Duodenal mucosa (tissue), 2 donors: ENCODE data around the gene XG.
A peak's percentile ranks its signal among the peaks of the same experiment; 100 is the strongest.
"Not testable (repeated sequence)": the region's sequence is repeated elsewhere in the genome, so short reads cannot be mapped to it uniquely, and the experiment has no call there.

Source experiments
- H3K27ac ChIP-seq: one replicate; pipeline ENCODE4 v1.7.0; 2013; ENCODE audit warnings: low read depth, low read length
- H3K27me3 ChIP-seq, 2 donors: one replicate each; pipeline ENCODE4 v1.7.0; 2013; ENCODE audit warnings: low read length in 2 of 2, control low read depth in 1 of 2; ENCODE audit not compliant: insufficient read depth in 2 of 2, control insufficient read depth in 1 of 2
- H3K36me3 ChIP-seq, 2 donors: one replicate each; pipeline ENCODE4 v1.7.0; 2013; ENCODE audit warnings: low read length in 2 of 2, control low read depth in 1 of 2; ENCODE audit not compliant: insufficient read depth in 2 of 2, control insufficient read depth in 1 of 2
- H3K4me1 ChIP-seq, 2 donors: one replicate each; pipeline ENCODE4 v1.7.0; 2013; ENCODE audit warnings: low read length in 2 of 2, control low read depth in 1 of 2; ENCODE audit not compliant: insufficient read depth in 2 of 2, control insufficient read depth in 1 of 2
- H3K4me3 ChIP-seq, 2 donors: one replicate each; pipeline ENCODE4 v1.7.0; 2013; ENCODE audit warnings: low read length in 2 of 2, low read depth in 1 of 2
- H3K9ac ChIP-seq, 2 donors: one replicate each; pipeline ENCODE4 v1.7.0; 2013; ENCODE audit warnings: low read length in 2 of 2, low read depth in 1 of 2
- H3K9me3 ChIP-seq, 2 donors: one replicate each; pipeline ENCODE4 v1.7.0; 2013; ENCODE audit warnings: low read length in 2 of 2, control low read depth in 1 of 2; ENCODE audit not compliant: control insufficient read depth in 1 of 2

Gene XG

GRCh38 chrX:2811271-2811670 is 59.4 kb downstream of the XG start:
- H3K36me3 ChIP-seq, result no peaks in the 10 kb centered on the region

GRCh38 chrX:2812161-2812907 is 60.5 kb downstream of the XG start:
- H3K9ac ChIP-seq, H3K4me3 ChIP-seq, H3K36me3 ChIP-seq, H3K9me3 ChIP-seq, H3K27ac ChIP-seq, H3K27me3 ChIP-seq, H3K4me1 ChIP-seq: not testable (repeated sequence)

More at GRCh38 chrX:2811271-2811670, 59.4 kb downstream of the XG start:
- no peaks in the 10 kb centered on the region for H3K9me3 ChIP-seq
- no peaks in the 10 kb centered on the region for H3K4me1 ChIP-seq
- H3K9ac ChIP-seq, result no peak overlapping the region
- H3K27ac ChIP-seq, result no peak overlapping the region
- H3K4me3 ChIP-seq, result no peak overlapping the region
- H3K27me3 ChIP-seq, result no peaks in the 10 kb centered on the region

- no peaks in the 10 kb centered on the region for H3K4me1 ChIP-seq
- H3K27me3 ChIP-seq, result no peaks in the 10 kb centered on the region
- H3K4me3 ChIP-seq, result no peak overlapping the region
- H3K9me3 ChIP-seq, result no peaks in the 10 kb centered on the region
- H3K9ac ChIP-seq, result no peak overlapping the region
- H3K27ac ChIP-seq, result no peak overlapping the region
- no peaks in the 10 kb centered on the region for H3K36me3 ChIP-seq
Measured at GRCh38 chrX:2817036-2817435, 65.2 kb downstream of the XG start.

- Histone ChIP-seq H3K27ac (no peak overlapping the region), H3K36me3 (no peaks in the 10 kb centered on the region), H3K27me3 (no peaks in the 10 kb centered on the region)
Measured at GRCh38 chrX:2819345-2820135, 67.7 kb downstream of the XG start.

GRCh38 chrX:2820136-2820771 is 68.4 kb downstream of the XG start:
- no peaks in the 10 kb centered on the region for H3K9me3 ChIP-seq
- H3K27me3 ChIP-seq, result no peaks in the 10 kb centered on the region

More at GRCh38 chrX:2819345-2820135, 67.7 kb downstream of the XG start:
- H3K4me3 ChIP-seq, result no peak overlapping the region
- no peaks in the 10 kb centered on the region for H3K9me3 ChIP-seq
- no peaks in the 10 kb centered on the region for H3K4me1 ChIP-seq
- no peak overlapping the region for H3K9ac ChIP-seq

GRCh38 chrX:2823795-2824386 is 72.1 kb downstream of the XG start:
- H3K36me3 ChIP-seq, result no peaks in the 10 kb centered on the region
- no peak overlapping the region for H3K9ac ChIP-seq
- H3K4me3 ChIP-seq, result no peak overlapping the region
- no peaks in the 10 kb centered on the region for H3K27me3 ChIP-seq
- H3K4me1 ChIP-seq, result no peaks in the 10 kb centered on the region
- H3K27ac ChIP-seq, result no peak overlapping the region
- no peaks in the 10 kb centered on the region for H3K9me3 ChIP-seq

More at GRCh38 chrX:2820136-2820771, 68.4 kb downstream of the XG start:
- no peak overlapping the region for H3K9ac ChIP-seq
- H3K4me3 ChIP-seq, result no peak overlapping the region
- H3K4me1 ChIP-seq, result no peaks in the 10 kb centered on the region
- H3K27ac ChIP-seq, result no peak overlapping the region
- H3K36me3 ChIP-seq, result no peaks in the 10 kb centered on the region

- Histone ChIP-seq H3K9ac (no peak overlapping the region), H3K4me3 (no peak overlapping the region), H3K36me3 (no peaks in the 10 kb centered on the region), H3K9me3 (no peaks in the 10 kb centered on the region), H3K27ac (no peak overlapping the region), H3K27me3 (no peaks in the 10 kb centered on the region), H3K4me1 (no peaks in the 10 kb centered on the region)
Measured at GRCh38 chrX:2824886-2825285, 73.0 kb downstream of the XG start.

- no peaks in the 10 kb centered on the region for H3K4me1 ChIP-seq
- H3K36me3 ChIP-seq, result no peaks in the 10 kb centered on the region
- no peak within 1 kb of the TSS for H3K27ac ChIP-seq
- no peaks in the 10 kb centered on the region for H3K27me3 ChIP-seq
- H3K9me3 ChIP-seq, result no peaks in the 10 kb centered on the region
- peak within 1 kb of the TSS; percentile 15 to 32 for H3K4me3 ChIP-seq
- no peak within 1 kb of the TSS for H3K9ac ChIP-seq
Measured at GRCh38 chrX:2828344-2828958, 76.6 kb downstream of the XG start, which contains the start of gene GYG2. Gene GYG2, plus strand, starts transcription at chrX:2828930. Its CDS starts 1,259 bp downstream, at chrX:2830189.

GRCh38 chrX:2828959-2829411 is 77.1 kb downstream of the XG start:
- Histone ChIP-seq H3K27ac (no peak overlapping the region), H3K9ac (no peak overlapping the region), H3K4me1 (no peaks in the 10 kb centered on the region), H3K36me3 (no peaks in the 10 kb centered on the region), H3K27me3 (no peaks in the 10 kb centered on the region), H3K4me3 (peak overlapping the region; percentile 15 to 16), H3K9me3 (no peaks in the 10 kb centered on the region)
